GM21786 (cell line): ENCODE data around the gene CACNA1C.
A peak's percentile ranks its signal among the peaks of the same experiment; 100 is the strongest.
"Not testable (repeated sequence)": the region's sequence is repeated elsewhere in the genome, so short reads cannot be mapped to it uniquely, and the experiment has no call there.

Experiments used
- ATAC-seq: cut with Tn5 transposase; IDR thresholded peaks from one replicate; pipeline ENCODE4 v1.9.1; 2021; ENCODE audit not compliant: unreplicated experiment

The CACNA1C gene

GRCh38 chr12:2691345-2692071 lies 638.7 kb downstream of the CACNA1C start:
- ATAC-seq: peak; percentile 79

- no peak for ATAC-seq
Observed at GRCh38 chr12:2692080-2692479, 639.3 kb downstream of the CACNA1C start.

DNA sequence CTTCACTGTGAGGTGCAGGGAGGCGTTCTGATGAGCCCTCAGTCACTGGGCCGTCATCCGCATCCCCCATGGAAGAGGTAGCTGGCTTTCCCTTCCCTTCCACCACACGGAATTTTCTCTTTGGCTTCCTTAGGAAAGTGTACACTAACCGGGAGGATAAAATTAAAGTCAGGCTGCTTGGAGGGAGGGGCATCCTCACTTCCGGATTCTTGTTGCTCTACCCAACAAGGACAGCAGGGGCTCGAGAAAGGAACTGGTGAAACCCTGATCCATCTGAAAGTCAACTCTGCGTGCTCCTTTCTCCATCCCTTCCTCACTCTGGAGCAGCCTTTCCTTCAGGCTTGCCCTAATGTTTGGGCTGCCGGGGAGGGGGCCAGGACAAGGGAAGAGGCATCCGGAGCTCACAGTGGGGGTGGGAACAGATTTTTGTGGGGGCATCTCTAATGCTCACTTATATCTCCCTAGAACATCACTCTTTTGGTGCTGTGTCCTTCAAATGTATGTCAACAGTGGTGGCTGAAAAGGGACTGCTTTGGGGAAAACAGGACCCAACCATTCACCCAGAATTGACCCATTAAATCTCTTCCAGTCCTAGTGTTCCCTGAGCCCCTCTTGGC lies 640.6 kb downstream of the CACNA1C start:
- no peak for ATAC-seq

DNA sequence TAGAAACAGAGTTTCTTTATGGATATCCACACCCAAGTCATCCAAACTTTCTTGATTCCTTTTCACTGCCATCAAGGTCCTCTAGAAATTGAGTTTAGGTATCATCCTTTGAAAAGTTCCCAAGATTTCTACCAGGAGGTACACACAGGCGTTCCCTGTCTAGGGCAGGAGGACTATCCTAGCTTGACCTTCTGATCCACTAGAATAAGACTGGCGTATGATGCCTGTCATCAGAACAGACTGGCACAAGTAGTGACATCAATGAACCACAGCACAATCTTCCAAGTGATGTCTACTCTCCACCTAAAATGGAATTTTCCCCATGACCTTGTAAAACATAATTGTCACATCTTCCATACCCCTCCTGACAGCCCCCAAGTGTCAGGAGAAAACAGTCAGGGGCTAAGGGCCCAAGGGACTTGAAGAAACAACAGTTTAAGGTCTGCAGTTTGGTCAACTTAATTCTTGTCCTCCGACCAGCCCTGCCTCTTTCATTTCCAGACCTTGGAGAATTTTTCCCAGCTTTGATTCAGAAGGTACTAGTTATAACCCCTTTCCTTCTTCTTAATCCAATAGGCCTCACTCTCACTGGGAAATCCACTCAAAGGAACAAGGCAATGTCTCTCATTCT lies 641.3 kb downstream of the CACNA1C start:
- ATAC-seq: no peak

- ATAC-seq: no peak
Observed at GRCh38 chr12:2696136-2696535, 643.3 kb downstream of the CACNA1C start.

DNA sequence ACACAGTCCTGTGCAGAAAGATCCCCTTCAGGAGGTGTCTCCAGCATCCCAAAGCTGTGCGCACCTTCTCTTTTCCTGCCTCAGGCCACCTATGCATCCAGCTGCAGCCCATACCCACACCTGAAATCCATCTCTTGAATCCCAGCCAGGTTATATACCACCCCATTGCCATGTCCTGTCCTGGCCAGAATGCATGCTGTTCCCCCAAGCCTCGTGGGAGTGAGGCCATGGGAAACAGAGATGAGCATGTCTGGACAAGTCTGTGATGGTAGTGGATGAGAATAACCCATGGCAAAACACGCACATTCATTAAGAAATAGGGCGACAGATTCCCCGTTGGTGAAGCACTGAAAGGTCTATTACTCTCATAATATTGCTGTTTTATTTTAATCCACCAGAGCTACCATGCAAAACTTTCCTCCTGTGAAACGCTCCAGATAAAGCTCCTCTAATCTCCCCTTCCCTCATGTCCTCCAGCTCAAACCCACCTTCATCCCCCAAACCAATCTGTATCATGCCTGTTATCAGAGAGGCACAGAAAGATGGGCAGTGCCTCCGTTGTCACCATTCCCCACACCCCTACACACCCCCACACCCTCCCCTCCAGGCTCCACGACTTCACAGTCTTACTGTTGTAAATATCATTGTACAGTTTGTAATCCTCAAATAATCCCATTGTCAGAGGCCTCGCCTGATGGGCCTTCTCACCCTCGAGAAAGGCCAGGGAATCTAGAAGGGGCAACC lies 644.4 kb downstream of the CACNA1C start:
- ATAC-seq: no peak

- no peak for ATAC-seq
Observed at GRCh38 chr12:2698566-2698965, 645.8 kb downstream of the CACNA1C start.

- no peak for ATAC-seq
Observed at GRCh38 chr12:2710701-2711100, 657.9 kb downstream of the CACNA1C start.

DNA sequence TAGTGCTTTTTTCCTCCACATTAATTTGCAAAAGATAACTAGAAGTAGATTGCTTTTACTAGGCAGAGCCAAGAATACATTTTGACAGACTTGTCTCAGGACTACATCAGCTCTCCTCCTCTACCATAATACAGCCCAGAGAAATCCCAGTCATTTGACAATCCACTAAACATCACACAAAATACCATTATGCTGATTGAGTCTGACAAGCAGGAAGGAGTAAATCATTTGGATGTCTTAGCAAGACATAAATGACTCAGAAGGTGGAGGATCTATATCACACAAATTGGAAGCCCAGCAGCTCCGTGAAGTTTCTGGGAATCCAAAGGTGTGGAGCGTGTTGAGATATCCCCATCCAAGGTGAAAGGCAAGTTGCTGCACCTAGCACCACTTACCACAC lies 666.6 kb downstream of the CACNA1C start:
- no peak for ATAC-seq

GRCh38 chr12:2722806-2723205 lies 670.0 kb downstream of the CACNA1C start:
- ATAC-seq: no peak

DNA sequence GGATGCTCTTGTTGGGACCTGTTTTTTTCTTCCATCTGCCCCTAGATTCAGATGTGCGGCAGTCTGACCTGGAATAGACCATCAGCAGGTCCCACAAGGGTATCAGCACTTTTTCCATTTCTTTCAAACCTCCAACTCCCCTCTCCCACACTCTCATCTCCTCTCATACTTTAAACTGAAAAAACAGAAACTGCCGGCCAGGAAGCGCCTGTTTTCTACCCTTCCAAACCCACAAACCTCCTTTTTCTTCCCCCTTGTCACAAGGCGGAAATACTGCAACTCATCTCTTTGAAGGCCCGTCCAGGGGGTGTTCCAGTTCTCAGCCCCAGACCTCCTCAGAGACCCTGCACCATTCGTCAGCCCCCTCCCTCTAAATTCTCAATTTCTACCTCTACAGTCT lies 679.5 kb downstream of the CACNA1C start:
- no peak for ATAC-seq

DNA sequence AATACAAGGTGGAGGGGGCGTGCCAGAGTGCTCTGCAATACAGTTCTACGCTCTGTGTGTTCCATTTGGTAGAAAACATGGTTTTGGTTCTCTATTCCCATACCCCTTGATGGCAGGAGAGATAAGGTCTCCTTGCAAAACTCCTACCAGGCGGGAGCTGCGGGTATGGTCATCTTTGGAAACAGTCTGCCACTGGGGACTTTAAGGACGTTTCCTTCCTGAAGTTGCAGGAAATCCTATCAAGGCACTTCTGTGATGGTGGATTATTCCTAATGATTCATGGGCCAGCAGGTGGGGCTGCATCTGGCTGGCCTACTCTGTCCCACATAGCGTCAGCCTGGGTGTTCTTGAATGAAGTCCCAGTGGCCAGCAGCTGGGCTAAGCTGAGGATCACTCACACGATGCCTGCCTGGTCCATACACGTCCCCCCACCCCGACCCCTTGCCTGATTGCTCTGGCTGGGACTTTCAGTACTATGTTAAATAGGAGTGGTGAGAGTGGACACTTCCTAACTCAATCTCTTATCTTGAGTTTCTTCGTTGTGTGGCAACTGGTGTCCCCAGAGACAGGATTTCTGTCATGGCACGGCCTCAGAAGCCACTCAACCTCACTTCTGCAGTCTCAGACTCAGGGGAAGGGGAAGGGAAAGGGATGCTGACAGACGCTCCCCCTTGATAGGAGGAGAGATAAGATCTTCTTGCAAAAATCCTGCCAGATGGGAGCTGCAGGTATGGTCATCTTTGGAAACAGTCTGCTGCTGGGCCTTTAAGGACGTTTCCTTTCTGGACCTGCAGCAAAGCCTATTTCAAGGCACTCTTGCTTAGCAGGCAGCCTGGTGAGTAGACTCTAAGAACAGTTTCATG lies 680.9 kb downstream of the CACNA1C start:
- no peak for ATAC-seq

DNA sequence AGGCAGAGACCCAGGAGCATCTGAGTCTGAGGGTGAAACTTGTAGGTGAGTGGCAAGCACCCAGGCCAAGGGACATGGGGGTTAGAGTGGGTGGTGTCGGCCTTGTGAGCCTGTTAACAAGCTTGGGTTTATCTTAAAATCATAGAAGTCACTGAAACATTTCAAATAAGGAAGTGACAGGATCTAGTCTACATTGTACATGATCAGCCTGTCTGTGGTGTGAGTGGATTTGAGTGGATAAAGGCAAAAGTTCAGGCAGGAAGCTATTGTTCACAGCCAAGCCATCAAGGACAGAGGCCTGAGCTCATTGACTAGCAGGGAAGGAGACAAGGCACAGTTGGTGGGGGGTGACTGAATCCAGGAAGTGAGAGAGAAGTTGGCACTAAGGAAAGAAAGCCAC lies 682.6 kb downstream of the CACNA1C start:
- ATAC-seq: no peak

DNA sequence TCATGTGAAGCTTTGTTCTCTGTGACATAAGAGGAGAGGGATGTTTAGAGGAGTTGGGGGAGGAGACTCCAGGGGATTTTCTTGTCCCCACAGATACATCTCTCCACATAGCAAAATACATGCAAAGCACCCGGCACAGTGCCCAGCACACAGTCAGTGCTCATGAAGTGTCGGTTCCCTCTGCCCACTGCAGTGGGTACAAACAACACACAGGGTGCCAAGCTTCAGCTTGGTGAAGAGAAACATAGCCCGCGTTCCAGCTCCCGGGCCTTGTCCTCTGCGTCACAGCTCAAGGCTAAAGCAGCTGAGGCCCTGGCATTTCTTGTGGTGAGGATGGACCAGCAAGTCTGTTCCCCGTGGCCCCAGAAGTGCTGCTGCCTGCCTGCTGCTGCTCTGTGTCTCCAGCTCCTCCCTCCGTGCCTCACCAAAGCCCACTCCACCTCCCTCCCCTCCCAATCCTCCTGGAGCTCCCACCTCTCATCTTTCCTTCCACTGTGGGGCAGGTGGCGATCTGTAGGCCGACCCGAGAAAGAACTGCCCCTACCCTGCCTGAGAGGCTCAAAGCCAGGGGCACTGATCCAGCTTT lies 685.0 kb downstream of the CACNA1C start:
- no peak for ATAC-seq

DNA sequence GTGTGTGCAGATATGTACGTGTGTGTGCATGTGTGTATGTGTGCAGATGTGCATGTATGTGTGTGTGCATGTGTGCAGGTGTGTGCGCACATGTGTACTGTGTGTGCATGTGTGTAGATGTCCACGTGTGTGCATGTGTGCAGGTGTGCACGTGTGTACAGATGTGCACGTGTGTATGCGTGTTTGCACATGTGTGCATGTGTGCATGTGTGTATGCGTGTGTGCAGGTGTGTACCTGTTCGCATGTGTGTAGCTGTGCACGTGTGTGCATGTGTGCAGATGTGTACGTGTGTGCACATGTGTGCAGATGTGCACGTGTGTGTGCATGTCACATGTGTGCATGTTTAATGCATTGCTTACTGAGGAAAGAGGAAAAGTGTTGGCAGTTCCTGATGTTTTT lies 686.3 kb downstream of the CACNA1C start:
- no peak for ATAC-seq

- ATAC-seq: no peak
Observed at GRCh38 chr12:2739832-2740641, 687.2 kb downstream of the CACNA1C start.

DNA sequence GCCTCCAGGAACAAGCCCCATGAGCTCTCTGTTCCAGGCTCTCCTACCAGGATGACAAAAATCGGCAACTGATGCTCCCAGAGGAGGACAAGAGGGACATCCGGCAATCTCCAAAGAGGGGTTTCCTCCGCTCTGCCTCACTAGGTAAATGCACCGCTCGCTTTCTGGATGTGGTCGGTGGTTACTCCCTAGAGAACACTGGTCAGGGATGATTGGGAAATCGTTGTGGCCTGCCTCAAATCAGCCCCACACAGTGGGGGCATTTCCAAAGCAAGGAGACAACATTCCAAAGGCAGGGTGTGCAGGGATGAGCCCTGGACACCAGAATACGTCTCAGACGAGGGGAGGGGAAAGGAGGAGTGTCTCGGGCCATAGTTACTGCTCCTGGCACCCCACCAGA lies 689.2 kb downstream of the CACNA1C start:
- not testable (repeated sequence) for ATAC-seq

DNA sequence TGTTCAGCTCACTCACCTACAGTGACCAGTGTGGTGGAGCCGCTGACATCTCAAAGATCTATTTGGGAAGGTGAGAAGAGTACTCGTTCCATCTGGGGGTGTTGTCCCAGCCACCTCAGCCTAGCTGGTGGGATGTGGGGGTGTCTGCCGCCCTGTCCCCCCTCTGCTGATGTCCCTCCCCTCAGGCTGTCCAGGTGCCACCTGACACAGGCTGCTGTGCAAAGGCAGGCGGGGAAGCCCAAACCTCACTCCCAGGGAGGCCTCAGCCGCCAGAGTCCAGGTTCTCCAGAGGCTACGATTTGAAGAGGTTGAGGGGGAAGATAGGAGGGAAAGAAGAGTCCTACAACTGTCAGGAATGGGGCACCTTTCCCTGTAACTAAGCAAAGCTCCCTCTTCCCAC lies 690.7 kb downstream of the CACNA1C start:
- no peak for ATAC-seq

DNA sequence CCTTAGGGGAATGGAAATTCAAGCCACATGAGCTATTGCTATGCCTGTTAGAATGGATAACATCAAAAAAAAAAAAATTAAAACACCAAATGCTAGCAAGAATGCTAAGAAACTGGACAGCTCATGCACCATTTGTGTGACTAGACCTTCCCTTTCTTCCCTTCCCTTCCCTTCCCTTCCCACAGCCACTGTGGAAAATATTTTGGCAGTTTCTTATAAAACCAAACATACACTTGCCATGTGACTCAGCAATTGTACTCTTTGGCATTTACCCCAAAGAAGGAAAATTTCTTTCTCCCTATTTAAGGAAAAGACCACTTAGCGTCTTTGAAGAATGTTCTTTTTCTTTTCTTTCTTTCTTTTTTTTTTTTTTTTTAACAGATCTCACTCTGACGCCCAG lies 692.9 kb downstream of the CACNA1C start:
- no peak for ATAC-seq
